GM10266 (cell line): ENCODE results near the gene SIGLECL1.

Experiments used
- DNase-seq: peaks from one replicate; pipeline ENCODE4 v3.0.0; 2012; ENCODE audit errors: extremely low spot score
- CTCF ChIP-seq: IDR thresholded peaks from 2 replicates; pipeline ENCODE4 v1.5.1; 2012; ENCODE audit warnings: mild to moderate bottlenecking, low read depth; ENCODE audit not compliant: control insufficient read depth, insufficient read depth; ENCODE audit errors: missing control alignments

The SIGLECL1 gene

GRCh38 chr19:51227966-51228365 is 22.9 kb upstream of the SIGLECL1 start:
- TF ChIP-seq CTCF: no peak
- DNase-seq: no peak

GRCh38 chr19:51240866-51241265 is 10.0 kb upstream of the SIGLECL1 start:
- no peak for TF ChIP-seq CTCF

GRCh38 chr19:51242881-51243630 is 7.8 kb upstream of the SIGLECL1 start:
- no peak for DNase-seq
- no peak for TF ChIP-seq CTCF

More at GRCh38 chr19:51240866-51241265, 10.0 kb upstream of the SIGLECL1 start:
- no peak for DNase-seq

- DNase-seq: no peak
- TF ChIP-seq CTCF: no peak
Observed at GRCh38 chr19:51246164-51246552, 4.7 kb upstream of the SIGLECL1 start.

- TF ChIP-seq CTCF: no peak
- no peak for DNase-seq
Observed at GRCh38 chr19:51247972-51248590, 2.8 kb upstream of the SIGLECL1 start.

GRCh38 chr19:51251468-51251820 is 564 bp downstream of the SIGLECL1 start:
- TF ChIP-seq CTCF: no peak
- no peak for DNase-seq
